ENCODE data around the gene LIME1.

DNA sequence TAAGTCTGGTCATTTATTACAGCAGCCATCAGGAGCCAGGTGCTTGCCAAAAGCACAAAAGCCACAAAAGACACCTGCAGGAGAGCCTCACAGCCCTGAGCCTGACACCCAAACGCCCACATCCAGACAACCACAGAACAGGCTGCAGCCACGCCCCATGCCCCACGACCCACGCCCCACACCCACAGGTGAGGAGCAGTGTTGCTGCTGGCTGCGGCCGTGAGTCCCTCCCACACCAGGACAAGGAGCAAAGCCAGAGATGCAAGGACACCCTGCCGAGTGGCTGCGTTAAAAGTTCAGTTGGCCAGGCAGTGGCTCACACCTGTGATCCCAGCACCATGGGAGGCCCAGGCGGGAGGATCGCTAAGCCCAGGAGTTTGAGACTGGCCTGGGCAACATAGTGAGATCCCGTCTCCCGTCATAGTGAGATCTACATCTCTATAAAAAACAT is 46.1 kb downstream of the LIME1 start:
- TF ChIP-seq, protein P1, sequence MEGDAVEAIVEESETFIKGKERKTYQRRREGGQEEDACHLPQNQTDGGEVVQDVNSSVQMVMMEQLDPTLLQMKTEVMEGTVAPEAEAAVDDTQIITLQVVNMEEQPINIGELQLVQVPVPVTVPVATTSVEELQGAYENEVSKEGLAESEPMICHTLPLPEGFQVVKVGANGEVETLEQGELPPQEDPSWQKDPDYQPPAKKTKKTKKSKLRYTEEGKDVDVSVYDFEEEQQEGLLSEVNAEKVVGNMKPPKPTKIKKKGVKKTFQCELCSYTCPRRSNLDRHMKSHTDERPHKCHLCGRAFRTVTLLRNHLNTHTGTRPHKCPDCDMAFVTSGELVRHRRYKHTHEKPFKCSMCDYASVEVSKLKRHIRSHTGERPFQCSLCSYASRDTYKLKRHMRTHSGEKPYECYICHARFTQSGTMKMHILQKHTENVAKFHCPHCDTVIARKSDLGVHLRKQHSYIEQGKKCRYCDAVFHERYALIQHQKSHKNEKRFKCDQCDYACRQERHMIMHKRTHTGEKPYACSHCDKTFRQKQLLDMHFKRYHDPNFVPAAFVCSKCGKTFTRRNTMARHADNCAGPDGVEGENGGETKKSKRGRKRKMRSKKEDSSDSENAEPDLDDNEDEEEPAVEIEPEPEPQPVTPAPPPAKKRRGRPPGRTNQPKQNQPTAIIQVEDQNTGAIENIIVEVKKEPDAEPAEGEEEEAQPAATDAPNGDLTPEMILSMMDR (conservative IDR thresholded peaks at IDR 0.05; ENCODE audit: low read length): no peak
- TF ChIP-seq EZH2phosphoT487 (IDR thresholded peaks at IDR 0.05; ENCODE audit: borderline replicate concordance, low read depth, low read length): no peak

Data from OCI-LY7 (cell line).